Keratinocyte (primary cell): ENCODE measurements around the gene ARHGEF28. TPM values are rescaled to one million over a fixed set of nuclear protein-coding genes. Genes with fewer than 3 reads are reported as not detected.

Experiments used
- DNase-seq: peaks from one replicate; pipeline ENCODE4 v3.0.0-alpha.2; 2011; ENCODE audit warnings: low read depth, missing footprints, low spot score
- FAIRE-seq: peaks from 2 replicates; lab custom pipeline; 2011; peaks lifted over from hg19 to GRCh38; lab: Jason Lieb, UNC
- H2AFZ ChIP-seq: 2 replicates; pipeline ENCODE4 v1.6.0; 2012; ENCODE audit warnings: low read length, control low read depth, inconsistent platforms; ENCODE audit not compliant: control insufficient read depth
- H3K27ac ChIP-seq: 2 replicates; pipeline ENCODE4 v1.5.1; 2011; ENCODE audit warnings: low read length; ENCODE audit not compliant: control insufficient read depth, insufficient read depth
- H3K27me3 ChIP-seq: 3 replicates; pipeline ENCODE4 v1.6.0; 2011; ENCODE audit warnings: low read length; ENCODE audit not compliant: control insufficient read depth, insufficient read depth; ENCODE audit errors: extremely low read depth
- H3K36me3 ChIP-seq, 2 experiments: 2 replicates in 1 of 2; 3 replicates in 1 of 2; pipeline ENCODE4 v1.5.1; 2011; ENCODE audit warnings: low read length in 2 of 2, mild to moderate bottlenecking in 1 of 2; ENCODE audit not compliant: control insufficient read depth in 2 of 2, insufficient read depth in 2 of 2; ENCODE audit errors: extremely low read depth in 1 of 2
- H3K4me1 ChIP-seq: 3 replicates; pipeline ENCODE4 v1.5.1; 2011; ENCODE audit warnings: low read length; ENCODE audit not compliant: control insufficient read depth, insufficient read depth; ENCODE audit errors: extremely low read depth
- H3K4me2 ChIP-seq: 3 replicates; pipeline ENCODE4 v1.6.0; 2011; ENCODE audit warnings: low read depth, low read length; ENCODE audit not compliant: control insufficient read depth, insufficient read depth; ENCODE audit errors: extremely low read depth
- H3K4me3 ChIP-seq, 3 experiments: fragments of 200-600 bp in 1 of 3; sonication (generic) in 1 of 3; 2 replicates in 2 of 3; 3 replicates in 1 of 3; pipeline ENCODE4 v1.5.1; 2011 to 2016; ENCODE audit warnings: low read length in 3 of 3, mild to moderate bottlenecking in 3 of 3, control low read depth in 2 of 3, inconsistent platforms in 1 of 3, low read depth in 1 of 3, mixed read lengths in 1 of 3, mixed run types in 1 of 3, moderate library complexity in 1 of 3; ENCODE audit not compliant: control insufficient read depth in 2 of 3, insufficient read depth in 2 of 3; ENCODE audit errors: extremely low read depth in 1 of 3
- H3K79me2 ChIP-seq: 2 replicates; pipeline ENCODE4 v1.6.0; 2012; ENCODE audit warnings: low read length; ENCODE audit not compliant: control insufficient read depth, insufficient read depth
- H3K9ac ChIP-seq: 3 replicates; pipeline ENCODE4 v1.6.0; 2011; ENCODE audit warnings: low read length; ENCODE audit not compliant: control insufficient read depth, insufficient read depth; ENCODE audit errors: extremely low read depth
- H3K9me1 ChIP-seq: 3 replicates; pipeline ENCODE4 v1.6.0; 2011; ENCODE audit warnings: low read length; ENCODE audit not compliant: control insufficient read depth, insufficient read depth; ENCODE audit errors: extremely low read depth
- H3K9me3 ChIP-seq: 2 replicates; pipeline ENCODE4 v1.5.1; 2012; ENCODE audit warnings: low read depth, low read length; ENCODE audit not compliant: control insufficient read depth
- H4K20me1 ChIP-seq: 3 replicates; pipeline ENCODE4 v1.6.0; 2011; ENCODE audit warnings: low read length; ENCODE audit not compliant: control insufficient read depth, insufficient read depth; ENCODE audit errors: extremely low read depth
- CTCF ChIP-seq, 3 experiments: IDR thresholded peaks in 1 of 3; conservative IDR thresholded peaks in 1 of 3; optimal IDR thresholded peaks in 1 of 3; 2 replicates in 2 of 3; 3 replicates in 1 of 3; pipeline versions ENCODE3 to v1.5.1; 2011; ENCODE audit warnings: low read length in 3 of 3, mild to moderate bottlenecking in 3 of 3, moderate library complexity in 2 of 3, control low read depth in 1 of 3, inconsistent platforms in 1 of 3; ENCODE audit not compliant: insufficient read depth in 2 of 3; ENCODE audit errors: extremely low read depth in 1 of 3
- EZH2 ChIP-seq: IDR thresholded peaks from one replicate; pipeline ENCODE4 v1.6.1; 2012; ENCODE audit warnings: inconsistent platforms, mild to moderate bottlenecking, low read length, moderate library complexity
- dilution Hi-C: fragments of 300-500 bp; cut with MboI; formaldehyde crosslinking; loops from one replicate; pipeline ENCODE4 v1.7.0; 2020; ENCODE audit warnings: low sequenced_read_pairs; ENCODE audit not compliant: extremely low pct_ligation_motif_present
- polyA plus RNA-seq, 5 experiments: library from polyadenylated mRNA; depleted of rRNA in 3 of 5; stranded (reverse) in 3 of 5; stranded (forward) in 1 of 5; unstranded in 1 of 5; fragments of >200 nt; gene quantifications; 1 replicate in 1 of 5; 2 replicates in 3 of 5; 3 replicates in 1 of 5; pipeline versions ENCODE4 v1.2.1 to v1.2.3, GENCODE V29; 2011 to 2012; ENCODE audit warnings: missing spikeins in 2 of 5, low read depth in 1 of 5, low replicate concordance in 1 of 5

ARHGEF28 gene
- polyA plus RNA-seq, 1 donor (not counting 4 experiments of a cell fraction or from before 2014, with no cell fraction given), result 31.6 TPM

GRCh38 chr5:73906277-73906676 is 280.3 kb downstream of the ARHGEF28 start:
- no peak overlapping the region for H2AFZ ChIP-seq
- peaks cover 20 to 36% of the 10 kb centered on the region in 2 experiments for H3K36me3 ChIP-seq
- no peak overlapping the region for H3K4me2 ChIP-seq
- peaks cover 10% of the 10 kb centered on the region for H3K4me1 ChIP-seq
- no peak overlapping the region for H3K4me3 ChIP-seq
- TF ChIP-seq EZH2, result no peak
- no peak for TF ChIP-seq CTCF (optimal IDR thresholded peaks at IDR 0.05 in 1 of 3, IDR thresholded peaks at IDR 0.05 in 1 of 3, conservative IDR thresholded peaks at IDR 0.05 in 1 of 3; ENCODE audit: extremely low read depth in 1 of 3, insufficient read depth in 2 of 3, low read length in 3 of 3)
- dilution Hi-C loops, result no loop called here
- H3K9me3 ChIP-seq, result no peaks in the 10 kb centered on the region
- FAIRE-seq (peak; percentile 43), DNase-seq (no peak)
- H3K27ac ChIP-seq, result no peak overlapping the region
- no peaks in the 10 kb centered on the region for H3K79me2 ChIP-seq
- no peak overlapping the region for H3K9ac ChIP-seq
- no peaks in the 10 kb centered on the region for H3K9me1 ChIP-seq
- no peaks in the 10 kb centered on the region for H4K20me1 ChIP-seq
- H3K27me3 ChIP-seq, result no peaks in the 10 kb centered on the region

- no peak for FAIRE-seq
- H3K36me3 ChIP-seq, result peaks cover 25 to 40% of the 10 kb centered on the region in 2 experiments
- dilution Hi-C loops, result no loop called here
These were observed 281.2 kb downstream of the ARHGEF28 start for GRCh38 chr5:73907164-73907563.

More at GRCh38 chr5:73907164-73907563, 281.2 kb downstream of the ARHGEF28 start:
- no peaks in the 10 kb centered on the region for H3K27me3 ChIP-seq
- H4K20me1 ChIP-seq, result no peaks in the 10 kb centered on the region
- H3K4me1 ChIP-seq, result peaks cover 7% of the 10 kb centered on the region
- no peak for DNase-seq
- H3K9me3 ChIP-seq, result no peaks in the 10 kb centered on the region
- H2AFZ ChIP-seq, result no peak overlapping the region
- H3K9ac ChIP-seq, result no peak overlapping the region
- no peak overlapping the region for H3K27ac ChIP-seq
- TF ChIP-seq EZH2 (no peak), CTCF (optimal IDR thresholded peaks at IDR 0.05 in 1 of 3, IDR thresholded peaks at IDR 0.05 in 1 of 3, conservative IDR thresholded peaks at IDR 0.05 in 1 of 3; ENCODE audit: extremely low read depth in 1 of 3, insufficient read depth in 2 of 3, low read length in 3 of 3) (no peak)
- H3K4me3 ChIP-seq, result no peak overlapping the region
- no peak overlapping the region for H3K4me2 ChIP-seq
- H3K9me1 ChIP-seq, result no peaks in the 10 kb centered on the region
- no peaks in the 10 kb centered on the region for H3K79me2 ChIP-seq
